GM19463 (cell line): ENCODE measurements around the gene FHOD3.

ENCODE experiments used
- ATAC-seq: cut with Tn5 transposase; IDR thresholded peaks from one replicate; pipeline ENCODE4 v1.9.1; 2021; ENCODE audit warnings: mild to moderate bottlenecking, moderate library complexity; ENCODE audit not compliant: unreplicated experiment

FHOD3 gene

DNA sequence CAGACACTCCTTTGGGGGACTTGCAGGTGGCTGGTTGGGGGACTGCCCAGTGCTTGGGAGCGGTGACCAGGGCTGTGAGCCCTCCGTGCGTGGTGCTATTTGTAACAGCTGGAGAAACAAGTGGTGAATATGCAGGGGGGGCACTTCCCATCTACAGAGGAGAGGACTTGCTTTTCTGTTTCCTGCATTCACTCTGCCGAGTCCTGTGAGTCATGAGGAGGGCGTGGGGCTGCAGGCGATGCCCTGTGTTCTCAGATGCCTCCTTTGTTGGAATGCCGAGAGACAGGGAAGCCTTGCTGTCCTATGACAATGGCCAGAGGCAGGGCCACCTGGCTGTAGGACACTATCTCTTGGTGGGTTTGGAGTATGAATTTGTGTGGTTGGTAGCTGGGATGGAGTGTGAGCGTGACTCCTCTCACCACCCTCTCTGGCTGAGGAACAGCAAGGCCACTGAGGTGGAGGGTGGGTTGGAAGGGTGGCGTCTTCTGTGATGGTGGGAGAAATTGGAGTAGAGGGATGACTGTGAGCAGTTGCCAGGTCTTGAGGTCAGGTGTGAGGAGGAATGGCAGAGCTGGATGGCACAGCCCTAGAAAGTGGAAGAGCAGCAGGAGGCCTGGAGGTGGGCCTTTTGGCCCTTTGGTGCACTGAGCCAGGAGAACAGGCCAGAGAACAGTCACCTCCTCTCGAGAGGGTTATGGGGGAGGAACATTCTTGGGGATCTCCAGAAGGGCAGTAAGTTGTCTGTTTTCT lies 24.3 kb downstream of the FHOD3 start:
- ATAC-seq: no peak

DNA sequence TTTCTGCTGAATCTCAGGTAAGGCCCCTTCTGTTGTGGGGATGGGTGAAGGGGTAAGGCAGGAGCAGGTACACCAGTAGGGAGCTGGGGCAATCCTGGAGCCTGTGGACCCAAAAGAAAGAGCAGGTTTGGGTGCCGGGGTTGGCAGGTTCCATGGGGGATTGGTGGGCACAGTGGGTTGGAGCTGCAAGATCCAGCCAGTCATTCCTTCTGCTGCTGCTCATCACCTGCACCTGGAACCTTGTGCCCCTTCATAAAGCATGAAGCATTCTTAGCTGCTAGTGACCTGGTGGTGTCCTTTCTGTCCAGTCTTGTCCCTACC lies 24.9 kb downstream of the FHOD3 start:
- no peak for ATAC-seq

GRCh38 chr18:36322734-36323133 lies 25.2 kb downstream of the FHOD3 start:
- no peak for ATAC-seq

GRCh38 chr18:36323421-36323820 lies 25.9 kb downstream of the FHOD3 start:
- no peak for ATAC-seq

DNA sequence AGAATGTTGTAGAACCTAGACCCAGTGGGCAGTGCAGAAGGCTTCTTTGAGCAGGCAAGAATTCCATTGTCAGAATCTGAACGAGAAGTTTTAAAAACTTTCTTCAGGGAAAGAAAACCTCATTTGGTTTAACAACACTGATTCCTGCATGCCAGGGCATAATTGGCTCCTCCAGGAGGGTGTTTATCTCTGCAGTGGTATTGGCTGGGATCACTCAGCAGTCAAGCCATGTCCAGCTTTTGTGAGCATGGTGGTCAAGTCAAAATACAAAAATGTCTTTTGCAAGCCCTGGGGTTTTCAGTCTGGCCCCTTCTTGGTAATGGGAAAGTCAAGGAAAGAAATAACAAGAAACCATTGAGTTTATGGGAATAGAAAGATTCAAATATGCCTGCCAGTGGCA lies 28.3 kb downstream of the FHOD3 start:
- no peak for ATAC-seq

DNA sequence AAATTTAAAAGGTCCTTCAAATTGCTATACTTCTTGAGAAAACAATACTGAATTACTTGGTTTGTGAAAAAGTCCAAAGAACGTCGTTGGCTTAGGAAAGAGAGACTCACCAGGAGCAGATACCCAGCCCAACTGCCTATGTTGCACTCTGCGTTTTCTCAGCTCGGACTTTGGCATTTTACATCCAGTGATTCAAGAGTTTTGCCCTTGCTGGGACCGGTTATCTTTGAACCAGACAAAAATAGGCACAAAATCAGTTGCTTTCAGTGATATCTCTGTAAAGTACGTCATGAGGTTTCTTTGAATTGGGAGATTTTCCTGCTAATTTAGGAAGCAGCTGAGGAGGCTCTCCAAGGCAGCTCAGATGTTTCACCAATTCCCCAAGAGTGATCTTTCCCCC lies 29.3 kb downstream of the FHOD3 start:
- ATAC-seq: no peak

DNA sequence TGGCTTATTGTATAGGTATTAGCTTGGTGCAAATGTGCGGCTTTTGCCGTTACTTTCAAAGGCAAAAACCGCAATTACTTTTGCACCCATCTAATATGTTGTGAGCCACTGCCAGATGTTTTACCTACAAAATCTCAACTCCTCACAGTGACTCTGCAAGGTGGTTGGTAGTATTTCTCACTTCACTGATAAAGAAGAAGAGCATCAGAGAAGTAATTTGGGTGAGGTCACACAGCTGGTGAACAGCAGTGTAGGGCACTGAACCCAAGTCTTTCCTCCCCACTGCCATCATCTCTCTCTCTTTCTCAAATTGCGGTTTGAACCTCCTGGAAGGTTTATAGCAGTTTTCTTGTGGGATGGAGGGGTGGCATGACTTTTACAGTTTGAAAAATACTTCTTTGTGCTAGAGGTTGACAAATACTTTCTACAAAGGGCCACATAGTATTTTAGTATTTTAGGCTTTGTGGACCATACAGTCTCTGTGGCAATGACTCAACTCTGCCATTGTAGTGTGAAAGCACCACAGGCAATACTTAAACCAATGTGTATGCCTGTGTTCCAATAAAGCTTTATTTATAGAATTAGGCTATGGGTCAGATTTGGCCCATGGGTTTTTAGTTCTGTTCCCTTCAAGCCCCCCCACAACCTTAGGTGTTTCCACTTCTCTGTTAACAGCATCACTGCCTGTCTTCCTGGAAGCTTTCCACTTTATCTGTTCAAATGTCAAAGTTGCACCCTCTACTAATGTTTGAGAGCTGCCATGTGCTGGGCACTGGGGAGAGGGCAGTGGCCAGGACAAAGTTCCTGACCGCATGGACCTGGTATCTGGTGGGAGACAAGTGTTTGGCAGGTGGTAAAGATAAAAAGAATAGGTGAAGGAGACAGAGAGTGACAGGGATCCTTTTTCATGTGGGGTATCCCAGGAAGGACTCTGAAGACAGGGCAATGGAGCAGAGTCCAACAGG lies 30.1 kb downstream of the FHOD3 start:
- ATAC-seq: peak; percentile 29

DNA sequence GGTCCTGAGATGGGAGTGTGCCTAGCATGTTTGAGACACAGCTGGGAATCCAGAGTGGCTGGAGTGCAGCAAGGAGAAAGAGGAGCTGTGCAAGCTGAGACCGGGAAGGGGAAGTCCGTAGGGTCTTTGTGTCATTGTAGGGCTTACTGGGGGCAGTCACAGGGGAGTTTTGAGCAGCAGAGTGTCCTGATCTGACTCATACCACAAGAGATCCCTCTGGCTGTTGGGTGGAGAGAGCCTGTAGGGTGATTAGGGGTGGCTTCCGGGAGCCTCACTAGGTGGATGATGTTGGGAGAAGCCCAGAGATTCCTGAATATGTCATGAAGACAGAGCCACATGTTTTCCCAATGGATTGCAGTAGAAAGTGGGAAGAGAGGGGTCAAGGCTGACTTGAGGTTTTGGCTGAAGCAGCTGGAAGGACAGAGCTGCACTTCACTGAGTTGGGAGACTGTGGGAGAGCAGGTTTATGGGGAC lies 30.9 kb downstream of the FHOD3 start:
- ATAC-seq: peak; percentile 63

GRCh38 chr18:36328916-36329315 lies 31.4 kb downstream of the FHOD3 start:
- ATAC-seq: no peak

DNA sequence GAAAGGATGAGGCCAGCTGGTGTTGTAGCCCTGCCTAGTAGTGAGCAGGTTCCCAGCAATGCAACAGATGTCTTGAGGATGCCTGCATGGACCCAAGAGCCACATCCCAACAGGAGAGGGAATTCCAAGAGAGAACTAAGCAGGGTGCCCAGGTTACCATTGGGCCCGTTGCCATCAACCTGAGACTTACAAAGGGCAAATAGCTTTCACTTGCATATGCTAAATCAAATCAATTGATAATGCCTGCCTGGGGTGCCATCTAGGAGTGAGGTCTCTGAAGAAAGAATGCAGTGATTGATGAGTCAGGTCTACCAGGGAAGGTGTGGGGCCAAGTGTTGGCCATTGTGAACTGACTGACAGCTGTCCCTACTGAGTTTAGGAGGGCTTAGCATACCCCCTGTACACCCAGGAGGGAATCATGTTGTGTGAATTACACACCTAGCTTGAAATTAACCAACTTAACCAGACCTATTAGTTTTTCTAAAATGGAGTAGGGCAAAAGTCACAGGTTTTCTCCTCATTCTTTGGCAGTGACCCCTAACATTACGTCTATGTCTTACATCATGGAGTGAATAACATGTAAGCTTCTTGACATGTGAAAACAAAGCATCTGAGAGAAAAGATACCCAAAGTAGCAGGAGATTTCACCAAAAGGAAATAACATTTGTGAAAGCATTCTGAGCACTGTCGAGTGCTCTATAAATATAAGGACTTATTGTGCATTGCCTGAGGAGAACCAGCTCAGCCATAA lies 32.3 kb downstream of the FHOD3 start:
- no peak for ATAC-seq

DNA sequence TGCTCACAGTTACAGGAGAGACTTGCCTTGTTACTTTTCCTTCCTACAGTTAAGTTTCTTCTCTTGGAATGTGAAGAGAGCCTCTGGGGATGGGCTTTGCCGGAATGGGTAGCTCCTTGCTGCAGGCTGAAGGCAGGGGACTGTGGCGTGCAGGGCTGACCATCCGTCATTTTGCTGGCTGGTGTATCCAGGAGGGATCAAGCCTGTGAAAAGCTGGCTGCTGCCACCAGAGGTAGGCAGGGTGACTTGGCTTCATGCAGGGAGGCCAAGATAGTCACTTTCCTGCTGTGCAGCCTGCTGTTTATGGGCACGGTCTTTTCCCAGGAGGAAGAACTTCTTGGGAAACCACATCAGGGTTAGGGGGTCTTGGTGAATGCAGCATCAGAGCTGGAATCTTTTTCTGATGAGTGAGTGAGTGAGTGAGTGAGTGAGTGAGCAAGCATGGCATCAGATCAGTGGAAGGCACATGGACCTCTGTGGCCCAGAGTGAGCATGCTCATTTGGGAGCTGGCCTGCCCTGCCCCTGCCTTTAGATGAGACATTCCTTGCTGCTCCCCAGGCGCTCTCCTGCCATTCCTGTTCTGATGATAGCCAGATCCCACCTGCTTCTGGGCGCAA lies 33.0 kb downstream of the FHOD3 start:
- ATAC-seq: no peak

DNA sequence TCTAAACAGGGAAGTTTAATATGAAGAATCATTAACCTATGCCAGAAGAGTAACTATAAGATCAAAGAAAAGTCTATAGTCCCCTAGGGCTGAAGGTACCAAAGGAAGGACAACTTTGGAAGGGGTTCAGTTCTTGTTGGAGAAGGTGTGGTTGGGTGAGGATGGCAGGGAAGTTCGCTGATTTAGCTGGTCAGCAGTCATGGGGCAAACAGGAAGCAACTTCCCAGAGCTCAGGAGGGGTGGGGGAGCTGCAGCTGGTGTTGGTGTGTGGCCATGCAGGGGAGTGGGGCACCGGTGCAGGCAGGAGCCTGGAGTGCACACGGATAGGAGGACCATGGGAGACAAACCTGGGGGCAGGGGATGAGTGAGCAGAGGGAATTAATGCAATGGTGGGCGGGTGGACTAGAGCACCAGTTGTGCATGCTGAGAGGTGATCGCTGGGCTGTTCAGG lies 34.0 kb downstream of the FHOD3 start:
- ATAC-seq: no peak

DNA sequence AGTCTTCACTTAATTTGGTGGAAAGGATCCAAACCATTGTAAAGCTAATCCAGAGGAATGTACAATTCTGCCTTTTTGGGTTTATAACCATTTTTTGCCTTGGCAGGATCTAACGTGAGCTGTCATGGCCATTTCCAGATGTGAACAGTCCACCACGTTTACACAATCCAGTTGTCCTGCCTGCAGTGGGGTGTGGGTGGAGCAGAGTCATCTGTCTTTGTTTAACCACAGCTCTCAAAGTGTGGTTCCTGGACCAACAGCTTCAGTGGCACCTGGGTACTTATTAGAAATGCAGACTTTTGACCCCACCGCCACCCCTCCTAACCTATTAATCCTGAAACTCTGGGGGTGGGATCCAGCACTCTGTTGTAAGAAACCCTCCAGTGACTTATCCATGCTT lies 35.9 kb downstream of the FHOD3 start:
- ATAC-seq: peak; percentile 38

GRCh38 chr18:36334798-36335197 lies 37.3 kb downstream of the FHOD3 start:
- no peak for ATAC-seq

GRCh38 chr18:36335476-36336279 lies 38.2 kb downstream of the FHOD3 start:
- ATAC-seq: no peak

GRCh38 chr18:36337679-36338402 lies 40.3 kb downstream of the FHOD3 start:
- peak; percentile 80 for ATAC-seq

DNA sequence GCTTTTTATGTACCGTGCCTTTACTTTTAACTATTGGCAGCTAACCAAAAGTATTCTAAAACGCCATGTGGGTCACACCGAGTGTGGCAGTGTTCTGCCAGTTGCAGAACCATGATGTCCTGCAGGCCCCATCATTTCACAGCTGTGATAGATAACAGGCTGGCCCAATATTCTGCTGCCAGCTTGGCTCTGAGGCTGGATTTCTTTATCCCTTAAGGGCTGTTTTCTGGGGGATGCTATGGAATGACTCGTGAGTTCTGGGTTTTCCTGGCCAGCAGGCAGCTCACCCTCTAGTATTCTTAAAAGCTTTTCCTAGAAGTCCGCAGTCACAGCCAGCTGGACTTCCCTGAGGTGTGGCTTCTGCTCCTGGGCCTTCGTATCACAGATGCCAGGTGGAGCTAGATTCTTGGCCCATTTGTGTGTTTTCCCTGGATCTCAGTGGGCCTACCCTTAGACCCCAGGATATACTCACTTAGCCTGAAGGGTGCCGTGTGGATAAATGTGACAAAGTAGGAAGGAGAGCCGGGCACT lies 41.0 kb downstream of the FHOD3 start:
- no peak for ATAC-seq

DNA sequence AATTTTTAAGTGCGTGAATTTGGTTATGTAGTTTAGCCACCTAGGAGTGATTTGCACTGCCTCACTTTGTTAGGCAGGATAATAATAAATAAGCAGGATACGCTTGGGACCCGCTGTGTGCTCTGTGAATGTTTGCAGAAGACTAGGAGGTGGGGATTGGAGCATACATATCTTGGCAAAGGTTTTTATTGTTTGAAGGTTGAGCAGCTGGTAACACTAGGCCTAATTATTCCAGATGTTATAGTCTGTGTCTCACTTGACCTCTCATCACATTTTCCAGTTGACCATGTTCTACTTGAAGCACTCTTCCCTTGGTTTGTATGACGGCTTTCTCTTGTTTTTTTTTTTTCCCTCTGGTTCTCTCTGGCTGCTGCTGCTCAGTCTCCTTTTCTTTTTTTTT lies 42.7 kb downstream of the FHOD3 start:
- ATAC-seq: no peak

- no peak for ATAC-seq
These were observed 44.4 kb downstream of the FHOD3 start for GRCh38 chr18:36341944-36342343.
